HG03378 (cell line): ENCODE results near the gene METTL14.

Experiments
- ATAC-seq: cut with Tn5 transposase; IDR thresholded peaks from one replicate; pipeline ENCODE4 v1.9.1; 2021; ENCODE audit warnings: mild to moderate bottlenecking, moderate library complexity; ENCODE audit not compliant: unreplicated experiment

Gene METTL14

DNA sequence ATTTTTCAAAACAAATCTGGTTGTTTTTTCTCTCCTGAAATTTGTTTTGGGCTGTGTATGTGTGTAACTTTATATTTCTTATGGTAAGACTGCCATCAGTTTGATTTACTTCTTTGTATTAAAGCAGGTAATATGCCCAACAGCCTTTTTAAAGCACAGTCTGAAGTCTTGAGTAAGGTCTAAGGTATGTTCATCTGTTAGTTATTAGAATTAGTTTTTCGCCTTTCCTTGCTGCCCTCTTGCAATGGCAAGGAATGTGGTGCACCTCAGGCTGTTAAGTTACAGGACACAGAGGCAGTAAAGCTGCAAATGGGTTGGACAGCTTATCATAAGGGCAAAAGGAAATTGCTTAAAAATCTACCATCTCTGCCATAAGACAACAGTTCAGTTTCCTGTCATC lies 71.8 kb downstream of the METTL14 start:
- no peak for ATAC-seq

- ATAC-seq = no peak
Measured at GRCh38 chr4:118757761-118758251, 72.6 kb downstream of the METTL14 start.

GRCh38 chr4:118758293-118758692 lies 73.1 kb downstream of the METTL14 start:
- no peak for ATAC-seq

GRCh38 chr4:118759481-118759880 lies 74.3 kb downstream of the METTL14 start:
- ATAC-seq = no peak

DNA sequence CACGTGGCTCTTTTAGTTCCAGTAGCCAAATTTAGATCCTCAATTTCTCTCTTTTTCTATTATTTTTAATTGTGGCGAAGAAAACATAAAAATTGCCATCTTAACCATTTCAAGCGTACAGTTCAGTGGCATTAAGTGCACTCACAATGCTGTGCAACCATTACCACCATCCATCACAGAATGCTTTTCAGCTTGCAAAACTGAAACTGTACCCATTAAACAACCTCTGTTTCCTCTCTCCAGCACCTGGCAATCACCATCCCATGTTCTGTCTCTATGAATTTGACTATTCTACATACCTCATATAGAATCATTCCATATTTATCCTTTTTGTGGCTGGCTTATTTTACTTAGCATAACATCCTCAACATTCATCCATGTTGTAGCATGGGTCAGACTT lies 74.9 kb downstream of the METTL14 start:
- peak; percentile 21 for ATAC-seq

DNA sequence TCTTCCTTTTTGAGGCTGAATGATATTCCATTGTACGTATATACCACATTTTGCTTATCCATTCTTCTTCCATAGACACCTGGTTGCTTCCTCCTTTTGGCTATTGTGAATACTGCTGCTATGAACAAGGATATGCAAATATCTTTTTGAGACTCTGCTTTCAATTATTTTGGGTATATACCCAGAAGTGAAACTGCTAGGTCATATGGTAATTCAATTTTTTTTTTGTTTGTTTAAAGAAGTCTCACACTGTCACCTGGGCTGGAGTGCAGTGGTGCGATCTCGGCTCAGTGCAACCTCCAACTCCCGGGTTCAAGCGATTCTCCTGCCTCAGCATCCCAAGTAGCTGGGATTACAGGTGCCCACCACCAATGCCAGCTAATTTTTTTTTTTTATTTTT lies 75.3 kb downstream of the METTL14 start:
- peak; percentile 100 for ATAC-seq

- no peak for ATAC-seq
Measured at GRCh38 chr4:118761397-118762016, 76.3 kb downstream of the METTL14 start.

GRCh38 chr4:118762155-118762554 lies 77.0 kb downstream of the METTL14 start:
- no peak for ATAC-seq

DNA sequence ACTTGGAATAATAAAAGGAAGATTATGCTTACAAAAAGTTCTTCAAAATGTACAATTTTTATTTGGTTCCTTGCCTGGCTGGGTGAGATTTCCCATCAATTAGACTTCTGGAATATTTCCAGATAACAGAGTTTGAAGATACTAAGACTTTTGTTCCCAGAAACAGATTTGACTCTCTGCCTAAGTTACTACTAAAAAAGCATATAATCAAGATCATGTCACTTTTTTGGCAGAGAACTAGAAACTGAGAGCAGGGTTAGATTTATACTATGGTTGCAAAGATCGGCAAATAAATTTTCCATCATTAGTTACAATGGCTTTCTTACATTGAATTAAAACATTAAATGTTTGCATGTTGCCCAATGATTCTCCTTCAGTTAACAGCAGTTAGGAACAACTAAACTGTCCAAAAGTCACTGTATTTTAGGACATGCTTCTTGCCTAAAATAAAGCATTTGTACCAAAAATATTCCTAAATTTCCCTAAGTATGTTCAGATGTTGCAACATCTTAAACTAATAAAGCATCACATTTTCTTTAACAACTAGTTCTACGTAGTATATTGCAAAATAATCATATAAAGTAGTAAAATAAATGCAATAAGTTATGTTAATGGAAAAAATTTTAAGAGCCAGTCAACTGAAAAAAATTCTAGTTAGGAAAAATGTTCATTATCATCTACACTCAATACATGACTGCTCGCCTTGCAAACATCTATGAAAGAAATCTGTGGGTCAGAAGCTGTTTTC lies 77.7 kb downstream of the METTL14 start:
- no peak for ATAC-seq
